H9 (cell line): ENCODE results near the gene ATG101. TPM values are rescaled to one million over a fixed set of nuclear protein-coding genes. Genes with fewer than 3 reads are reported as not detected.
A peak's percentile ranks its signal among the peaks of the same experiment; 100 is the strongest.

ENCODE experiments used
- DNase-seq: peaks from one replicate; pipeline ENCODE4 v3.0.0-alpha.2; 2017
- H2AFZ ChIP-seq: one replicate; pipeline ENCODE4 v1.6.1; 2013; ENCODE audit warnings: mild to moderate bottlenecking, low read length, control low read depth, moderate library complexity
- H2AK5ac ChIP-seq: 2 replicates; pipeline ENCODE4 v1.6.1; 2013; ENCODE audit warnings: low read length, control low read depth, mixed read lengths; ENCODE audit not compliant: insufficient read length
- H2BK120ac ChIP-seq: one replicate; pipeline ENCODE4 v1.6.1; 2013; ENCODE audit warnings: low read depth, mild to moderate bottlenecking, low read length, control low read depth, inconsistent platforms; ENCODE audit not compliant: poor library complexity, severe bottlenecking
- H2BK12ac ChIP-seq: 2 replicates; pipeline ENCODE4 v1.6.1; 2013; ENCODE audit warnings: low read length, control low read depth, mixed read lengths, low read depth; ENCODE audit not compliant: insufficient read length
- H2BK15ac ChIP-seq: 2 replicates; pipeline ENCODE4 v1.6.1; 2013; ENCODE audit warnings: low read depth, low read length, control low read depth
- H2BK20ac ChIP-seq: one replicate; pipeline ENCODE4 v1.6.1; 2013; ENCODE audit warnings: low read depth, mild to moderate bottlenecking, low read length, control low read depth, inconsistent platforms; ENCODE audit not compliant: poor library complexity, severe bottlenecking
- H2BK5ac ChIP-seq: 2 replicates; pipeline ENCODE4 v1.6.1; 2013; ENCODE audit warnings: low read length, control low read depth, mixed read lengths; ENCODE audit not compliant: insufficient read length
- H3K14ac ChIP-seq: 2 replicates; pipeline ENCODE4 v1.6.1; 2013; ENCODE audit warnings: low read length, control low read depth; ENCODE audit not compliant: insufficient read depth
- H3K18ac ChIP-seq: 2 replicates; pipeline ENCODE4 v1.6.1; 2013; ENCODE audit warnings: low read depth, mild to moderate bottlenecking, mixed read lengths, low read length, control low read depth; ENCODE audit not compliant: insufficient read length
- H3K23ac ChIP-seq: 2 replicates; pipeline ENCODE4 v1.6.1; 2013; ENCODE audit warnings: low read length, control low read depth, mixed read lengths, low read depth; ENCODE audit not compliant: insufficient read length
- H3K23me2 ChIP-seq: 2 replicates; pipeline ENCODE4 v1.6.1; 2013; ENCODE audit warnings: low read depth, mild to moderate bottlenecking, mixed read lengths, low read length, control low read depth; ENCODE audit not compliant: insufficient read length, poor library complexity, severe bottlenecking
- H3K27ac ChIP-seq: 2 replicates; pipeline ENCODE4 v1.5.1; 2013; ENCODE audit warnings: low read length, control low read depth, mixed read lengths, low read depth; ENCODE audit not compliant: insufficient read length
- H3K27me3 ChIP-seq: 2 replicates; pipeline ENCODE4 v1.6.1; 2013; ENCODE audit warnings: low read length, control low read depth, inconsistent platforms; ENCODE audit not compliant: insufficient read depth
- H3K4ac ChIP-seq: 2 replicates; pipeline ENCODE4 v1.6.1; 2013; ENCODE audit warnings: low read depth, mild to moderate bottlenecking, control low read depth, inconsistent platforms, low read length, moderate library complexity
- H3K4me1 ChIP-seq: 2 replicates; pipeline ENCODE4 v1.6.1; 2013; ENCODE audit warnings: low read length, control low read depth, inconsistent platforms; ENCODE audit not compliant: insufficient read depth
- H3K4me2 ChIP-seq: 2 replicates; pipeline ENCODE4 v1.6.1; 2013; ENCODE audit warnings: low read length, control low read depth, mixed read lengths; ENCODE audit not compliant: insufficient read length, insufficient read depth
- H3K56ac ChIP-seq: 2 replicates; pipeline ENCODE4 v1.6.1; 2013; ENCODE audit warnings: low read depth, mild to moderate bottlenecking, mixed read lengths, low read length, control low read depth; ENCODE audit not compliant: insufficient read length
- H3K79me1 ChIP-seq: 2 replicates; pipeline ENCODE4 v1.6.1; 2013; ENCODE audit warnings: low read depth, mild to moderate bottlenecking, moderate library complexity, low read length, control low read depth, inconsistent platforms; ENCODE audit not compliant: insufficient read depth, poor library complexity, severe bottlenecking
- H3K79me2 ChIP-seq: 2 replicates; pipeline ENCODE4 v1.6.1; 2013; ENCODE audit warnings: low read length, control low read depth, inconsistent platforms; ENCODE audit not compliant: insufficient read depth
- H3K9ac ChIP-seq: 2 replicates; pipeline ENCODE4 v1.6.1; 2013; ENCODE audit warnings: low read length, control low read depth, mixed read lengths; ENCODE audit not compliant: insufficient read length; ENCODE audit errors: extremely low read depth
- H3K9me3 ChIP-seq: one replicate; pipeline ENCODE4 v1.6.1; 2013; ENCODE audit warnings: low read depth, low read length, inconsistent platforms; ENCODE audit not compliant: control insufficient read depth
- H3T11ph ChIP-seq: one replicate; pipeline ENCODE4 v1.6.1; 2013; ENCODE audit warnings: mild to moderate bottlenecking, low read length, control low read depth, inconsistent platforms
- H4K20me1 ChIP-seq: one replicate; pipeline ENCODE4 v1.6.1; 2013; ENCODE audit not compliant: control insufficient read depth, insufficient read length, insufficient read depth
- H4K5ac ChIP-seq: 2 replicates; pipeline ENCODE4 v1.6.1; 2013; ENCODE audit warnings: low read depth, mild to moderate bottlenecking, mixed read lengths, low read length, control low read depth; ENCODE audit not compliant: insufficient read length
- H4K8ac ChIP-seq: replicated peaks from 2 replicates; pipeline ENCODE4 v1.6.1; 2013; ENCODE audit warnings: low read length, control low read depth, mixed read lengths, low read depth; ENCODE audit not compliant: insufficient read length
- H4K91ac ChIP-seq: 2 replicates; pipeline ENCODE4 v1.6.1; 2013; ENCODE audit warnings: low read depth, mild to moderate bottlenecking, moderate library complexity, mixed read lengths, low read length, control low read depth; ENCODE audit not compliant: insufficient read length
- H3K27ac Mint-ChIP-seq, 3 experiments: 2 replicates in 2 of 3; 3 replicates in 1 of 3; pipeline ENCODE4 v1.8.0; 2020 to 2021; ENCODE audit warnings: mixed read lengths in 3 of 3, mild to moderate bottlenecking in 1 of 3, moderate library complexity in 1 of 3
- H3K27me3 Mint-ChIP-seq: 2 replicates; pipeline ENCODE4 v1.8.0; 2021; ENCODE audit warnings: low read depth, mild to moderate bottlenecking, moderate library complexity, mixed read lengths
- H3K36me3 Mint-ChIP-seq, 3 experiments: 2 replicates in 2 of 3; 3 replicates in 1 of 3; pipeline ENCODE4 v1.8.0; 2020 to 2021; ENCODE audit warnings: low read depth in 3 of 3, mixed read lengths in 3 of 3; ENCODE audit not compliant: insufficient read depth in 1 of 3
- H3K4me1 Mint-ChIP-seq, 2 experiments: 2 replicates each; pipeline ENCODE4 v1.8.0; 2020; ENCODE audit warnings: mixed read lengths in 2 of 2
- H3K4me3 Mint-ChIP-seq, 2 experiments: 2 replicates in 1 of 2; 3 replicates in 1 of 2; pipeline ENCODE4 v1.8.0; 2020 to 2021; ENCODE audit warnings: mild to moderate bottlenecking in 2 of 2, mixed read lengths in 2 of 2, moderate library complexity in 1 of 2
- H3K9me3 Mint-ChIP-seq, 2 experiments: 2 replicates in 1 of 2; 3 replicates in 1 of 2; pipeline ENCODE4 v1.8.0; 2020; ENCODE audit warnings: mild to moderate bottlenecking in 2 of 2, mixed read lengths in 2 of 2, moderate library complexity in 1 of 2
- WGBS: extraction: QIAGEN DNeasy Blood & Tissue Kit; methylation state at CpG from one replicate; pipeline ENCODE4 v1.1.7; 2013; ENCODE audit warnings: missing lambda C conversion rate, low lambda C conversion rate, mixed read lengths; ENCODE audit not compliant: insufficient read length; ENCODE audit errors: extremely low coverage; 5-methylcytosine and 5-hydroxymethylcytosine counted together
- total RNA-seq: library from RNA; stranded (reverse); gene quantifications from 2 replicates; pipeline ENCODE4 v1.2.1, GENCODE V29; 2021
- TF ChIP-seq, protein P1 (sequence below): fragments of 200-600 bp; sonication (generic); conservative IDR thresholded peaks from 3 replicates; pipeline ENCODE4 v1.8.0; 2021; ENCODE audit warnings: antibody characterized with exemption, mild to moderate bottlenecking

ATG101 gene
- total RNA-seq, 1 experiment from 2014 or later = 58.3 TPM

DNA sequence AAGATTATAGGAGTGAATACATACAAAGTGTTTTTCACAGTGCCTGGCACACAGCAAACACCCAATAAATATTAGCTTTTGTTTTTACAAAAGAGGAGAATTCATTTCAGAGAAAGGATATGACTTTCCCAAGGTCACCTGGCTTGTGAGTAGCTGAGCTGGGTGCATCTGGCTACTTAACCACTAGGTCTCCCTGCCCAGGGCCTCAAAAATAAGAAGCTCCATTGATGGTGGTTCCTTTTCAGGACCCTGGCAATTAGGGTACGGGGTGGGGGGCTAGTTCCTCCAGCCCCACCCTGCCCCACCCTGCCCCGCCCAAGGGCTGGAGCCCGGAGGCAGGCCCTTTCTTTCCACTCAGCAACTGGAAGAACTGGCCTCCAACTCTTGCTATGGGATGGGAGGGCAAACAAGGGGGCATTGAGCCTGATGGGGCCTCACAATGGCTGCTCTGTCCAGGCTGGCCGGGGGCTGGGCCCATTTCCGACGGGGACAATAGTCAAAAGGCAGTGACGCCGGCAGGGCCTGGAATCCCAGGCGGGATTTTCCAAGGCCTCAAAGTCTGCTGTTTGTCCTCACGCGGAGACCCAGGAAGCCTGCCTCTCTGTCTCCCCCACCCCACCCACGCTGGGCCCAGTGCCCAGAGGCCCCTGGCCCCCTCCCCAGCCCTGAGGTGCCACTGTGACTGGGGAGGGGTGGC is 8.2 kb upstream of the ATG101 start:
- H3K23ac ChIP-seq = no peak overlapping the region
- Mint-ChIP-seq H3K27ac (peak overlapping the region in 1 of 3 experiments; percentile 40; a peak in 1 of 7 replicates), H3K9me3 (no peaks in the 10 kb centered on the region), H3K4me1 (peaks cover 0 to 4% of the 10 kb centered on the region in 2 experiments; a peak in 1 of 4 replicates), H3K4me3 (no peak overlapping the region), H3K27me3 (peaks cover 25% of the 10 kb centered on the region), H3K36me3 (peaks cover 0 to 24% (median 18%) of the 10 kb centered on the region in 3 experiments; a peak in 5 of 7 replicates)
- no peak overlapping the region for H3K56ac ChIP-seq
- DNase-seq = no peak
- no peak overlapping the region for H3K18ac ChIP-seq
- no peak overlapping the region for H4K5ac ChIP-seq
- H3K4ac ChIP-seq = no peak overlapping the region
- H2AFZ ChIP-seq = no peak overlapping the region
- H2BK15ac ChIP-seq = no peak overlapping the region
- no peaks in the 10 kb centered on the region for H4K20me1 ChIP-seq
- no peaks in the 10 kb centered on the region for H3K79me2 ChIP-seq
- H3K9me3 ChIP-seq = no peaks in the 10 kb centered on the region
- TF ChIP-seq, protein P1, sequence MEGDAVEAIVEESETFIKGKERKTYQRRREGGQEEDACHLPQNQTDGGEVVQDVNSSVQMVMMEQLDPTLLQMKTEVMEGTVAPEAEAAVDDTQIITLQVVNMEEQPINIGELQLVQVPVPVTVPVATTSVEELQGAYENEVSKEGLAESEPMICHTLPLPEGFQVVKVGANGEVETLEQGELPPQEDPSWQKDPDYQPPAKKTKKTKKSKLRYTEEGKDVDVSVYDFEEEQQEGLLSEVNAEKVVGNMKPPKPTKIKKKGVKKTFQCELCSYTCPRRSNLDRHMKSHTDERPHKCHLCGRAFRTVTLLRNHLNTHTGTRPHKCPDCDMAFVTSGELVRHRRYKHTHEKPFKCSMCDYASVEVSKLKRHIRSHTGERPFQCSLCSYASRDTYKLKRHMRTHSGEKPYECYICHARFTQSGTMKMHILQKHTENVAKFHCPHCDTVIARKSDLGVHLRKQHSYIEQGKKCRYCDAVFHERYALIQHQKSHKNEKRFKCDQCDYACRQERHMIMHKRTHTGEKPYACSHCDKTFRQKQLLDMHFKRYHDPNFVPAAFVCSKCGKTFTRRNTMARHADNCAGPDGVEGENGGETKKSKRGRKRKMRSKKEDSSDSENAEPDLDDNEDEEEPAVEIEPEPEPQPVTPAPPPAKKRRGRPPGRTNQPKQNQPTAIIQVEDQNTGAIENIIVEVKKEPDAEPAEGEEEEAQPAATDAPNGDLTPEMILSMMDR = no peak
- H4K91ac ChIP-seq = no peak overlapping the region
- WGBS = no CpG with 5 or more reads among the region's 12 CpGs
- H3T11ph ChIP-seq = no peak overlapping the region
- H3K9ac ChIP-seq = no peak overlapping the region
- no peak overlapping the region for H3K4me2 ChIP-seq
- H3K27ac ChIP-seq = no peak overlapping the region
- H2BK12ac ChIP-seq = no peak overlapping the region
- H3K23me2 ChIP-seq = no peaks in the 10 kb centered on the region
- no peak overlapping the region for H2BK20ac ChIP-seq
- no peaks in the 10 kb centered on the region for H3K79me1 ChIP-seq
- H2BK120ac ChIP-seq = no peak overlapping the region
- no peaks in the 10 kb centered on the region for H3K4me1 ChIP-seq
- H2AK5ac ChIP-seq = no peak overlapping the region
- no peak overlapping the region for H3K14ac ChIP-seq
- no peak overlapping the region for H4K8ac ChIP-seq
- H2BK5ac ChIP-seq = no peak overlapping the region
- no peaks in the 10 kb centered on the region for H3K27me3 ChIP-seq
